GM12872 (cell line): ENCODE results near the gene CDC14A.

Source experiments
- TF ChIP-seq, protein P1 (sequence below): IDR thresholded peaks from 3 replicates; pipeline ENCODE4 v1.5.1; 2011; ENCODE audit warnings: low read depth, mild to moderate bottlenecking, low read length, moderate library complexity; ENCODE audit not compliant: insufficient read depth

CDC14A gene

DNA sequence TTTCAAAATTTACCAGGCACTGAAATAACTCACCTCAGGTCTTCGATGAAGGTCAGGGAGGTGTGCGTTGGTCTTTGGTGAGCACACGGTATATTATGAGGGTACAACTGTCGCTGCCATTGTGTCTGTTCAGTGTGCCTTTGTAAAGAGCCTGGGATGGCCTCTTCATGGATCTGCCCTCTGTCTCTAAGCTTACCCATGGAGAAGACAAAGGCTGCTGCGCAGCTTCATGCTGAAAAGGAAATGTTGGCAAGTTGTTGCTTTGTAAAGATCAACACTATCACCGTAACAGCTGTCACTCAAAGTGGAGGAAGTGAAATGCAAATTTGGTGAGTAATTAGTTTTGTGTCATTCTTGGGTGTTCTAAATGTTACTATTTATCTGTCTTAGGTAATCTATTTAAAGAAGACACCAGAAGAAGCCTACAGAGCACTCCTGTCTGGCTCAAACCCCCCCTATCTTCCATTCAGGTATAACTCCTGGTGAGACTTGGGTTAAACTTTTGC lies 71.6 kb downstream of the CDC14A start:
- TF ChIP-seq, protein P1, sequence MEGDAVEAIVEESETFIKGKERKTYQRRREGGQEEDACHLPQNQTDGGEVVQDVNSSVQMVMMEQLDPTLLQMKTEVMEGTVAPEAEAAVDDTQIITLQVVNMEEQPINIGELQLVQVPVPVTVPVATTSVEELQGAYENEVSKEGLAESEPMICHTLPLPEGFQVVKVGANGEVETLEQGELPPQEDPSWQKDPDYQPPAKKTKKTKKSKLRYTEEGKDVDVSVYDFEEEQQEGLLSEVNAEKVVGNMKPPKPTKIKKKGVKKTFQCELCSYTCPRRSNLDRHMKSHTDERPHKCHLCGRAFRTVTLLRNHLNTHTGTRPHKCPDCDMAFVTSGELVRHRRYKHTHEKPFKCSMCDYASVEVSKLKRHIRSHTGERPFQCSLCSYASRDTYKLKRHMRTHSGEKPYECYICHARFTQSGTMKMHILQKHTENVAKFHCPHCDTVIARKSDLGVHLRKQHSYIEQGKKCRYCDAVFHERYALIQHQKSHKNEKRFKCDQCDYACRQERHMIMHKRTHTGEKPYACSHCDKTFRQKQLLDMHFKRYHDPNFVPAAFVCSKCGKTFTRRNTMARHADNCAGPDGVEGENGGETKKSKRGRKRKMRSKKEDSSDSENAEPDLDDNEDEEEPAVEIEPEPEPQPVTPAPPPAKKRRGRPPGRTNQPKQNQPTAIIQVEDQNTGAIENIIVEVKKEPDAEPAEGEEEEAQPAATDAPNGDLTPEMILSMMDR, result peak; percentile 17; the same call in 1 of the 3 replicates

GRCh38 chr1:100428160-100428559 lies 75.9 kb downstream of the CDC14A start:
- TF ChIP-seq, protein P1, result no peak

DNA sequence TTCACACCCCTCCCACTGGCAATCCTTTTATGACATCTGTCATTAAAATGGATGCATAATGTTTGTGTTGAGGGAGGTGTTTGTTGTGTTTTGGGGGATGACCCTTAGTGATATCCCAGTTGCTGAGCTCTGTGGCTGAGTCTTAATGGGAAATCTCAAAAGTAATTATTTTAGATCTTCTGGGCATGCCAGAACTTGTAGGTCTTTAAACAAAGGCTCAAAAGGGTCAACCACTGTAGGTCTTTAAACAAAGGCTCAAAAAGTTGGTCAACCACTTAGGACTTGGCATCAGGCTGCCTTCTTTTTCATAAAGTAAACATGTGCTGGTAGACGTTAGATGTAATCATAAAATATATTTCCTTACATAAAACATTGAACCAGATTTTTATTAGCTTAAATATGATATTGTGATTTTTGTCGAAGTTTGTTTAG lies 78.0 kb downstream of the CDC14A start:
- TF ChIP-seq, protein P1, result no peak

DNA sequence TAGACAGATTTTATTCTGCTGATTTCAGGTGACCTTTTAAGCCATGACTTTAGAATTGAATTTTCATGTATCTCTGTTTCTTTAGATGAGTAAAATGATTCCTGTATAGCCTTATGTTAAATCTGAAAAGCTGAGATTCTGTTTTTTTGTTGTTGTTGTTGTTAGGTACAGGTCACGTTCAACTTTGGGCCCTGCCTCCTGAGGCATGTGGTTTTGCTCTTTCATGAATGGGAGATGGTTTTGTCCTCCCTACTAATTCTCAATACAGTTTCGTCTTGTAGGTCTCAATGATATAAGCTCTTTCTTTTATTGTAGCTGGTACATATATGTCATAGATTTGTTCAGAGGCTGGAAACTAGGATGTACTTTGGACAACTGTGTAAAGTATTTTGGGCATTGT lies 79.6 kb downstream of the CDC14A start:
- TF ChIP-seq, protein P1, result no peak

DNA sequence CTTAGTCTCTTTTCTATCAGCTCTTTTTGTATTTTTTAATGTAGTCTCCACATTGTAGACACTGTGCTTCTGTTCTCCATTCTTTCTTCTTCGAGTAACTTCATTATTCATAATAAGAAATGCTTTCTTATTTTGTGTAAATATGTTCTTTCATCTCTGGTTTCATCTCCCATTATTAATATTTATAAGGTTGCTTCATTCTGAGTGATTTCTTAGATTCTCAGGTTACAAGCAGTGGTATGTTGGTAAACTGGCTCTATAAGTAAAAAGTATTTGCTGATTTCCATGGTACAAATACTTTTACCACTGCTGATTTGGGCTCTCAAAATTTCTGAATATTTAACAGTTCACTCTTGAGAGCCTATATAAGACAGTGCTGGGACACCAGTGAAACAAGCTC lies 81.3 kb downstream of the CDC14A start:
- TF ChIP-seq, protein P1, result no peak

DNA sequence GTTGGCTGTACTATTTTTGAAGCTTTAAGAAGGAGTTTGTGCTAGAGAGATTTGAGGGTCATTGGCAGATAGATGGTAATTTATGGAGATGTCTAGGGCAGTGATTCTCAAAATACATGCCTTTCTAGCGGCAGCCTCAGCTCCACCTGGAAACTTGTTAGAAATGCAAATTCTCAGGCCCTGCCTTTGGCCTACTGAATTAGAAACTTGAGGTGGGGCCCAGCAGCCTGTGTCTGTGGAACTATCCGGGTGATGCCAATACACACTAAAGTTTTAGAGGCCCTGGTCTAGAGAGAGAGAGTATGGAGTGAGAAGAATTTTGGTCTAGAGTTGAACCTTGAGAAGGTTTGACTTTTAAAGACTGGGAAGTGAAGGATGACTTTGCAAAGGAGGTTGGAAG lies 82.5 kb downstream of the CDC14A start:
- TF ChIP-seq, protein P1, result no peak

DNA sequence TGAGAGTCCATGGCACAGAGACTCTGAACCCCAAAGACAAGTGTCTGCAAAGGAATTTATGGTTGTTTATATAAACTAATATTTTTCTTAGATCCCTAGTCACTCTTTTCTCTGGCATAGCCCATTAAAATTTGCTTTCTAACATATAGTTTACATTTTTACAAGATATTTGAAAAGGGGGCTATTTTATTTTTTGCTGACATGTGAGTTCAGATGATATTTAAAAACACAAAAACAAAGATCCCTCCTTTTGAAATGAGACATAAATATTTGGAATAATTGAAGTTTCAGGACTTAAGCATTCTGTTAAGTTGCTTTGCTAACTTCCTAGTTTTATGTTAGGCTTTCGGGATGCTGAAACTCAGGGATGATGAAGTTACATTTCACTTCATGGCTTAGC lies 86.1 kb downstream of the CDC14A start:
- TF ChIP-seq, protein P1, result no peak
